Stimulated activated CD4-positive, alpha-beta T cell treated with anti-CD3 and anti-CD28 coated beads, Interleukin-12 subunit alpha, Interleukin-12 subunit beta, amount 100 ng/mL, for 4 hours (primary cell): ENCODE results near the gene CACNA2D2.

Experiments used
- DNase-seq: peaks from one replicate; pipeline ENCODE4 v3.0.0-alpha.2; 2020

The CACNA2D2 gene

GRCh38 chr3:50419595-50420370, 83.7 kb downstream of the CACNA2D2 start:
- no peak for DNase-seq

- no peak for DNase-seq
Observed at GRCh38 chr3:50418850-50419249, 84.6 kb downstream of the CACNA2D2 start.

GRCh38 chr3:50417637-50418033, 85.8 kb downstream of the CACNA2D2 start:
- DNase-seq = no peak

GRCh38 chr3:50416736-50417636, 86.4 kb downstream of the CACNA2D2 start:
- no peak for DNase-seq

- DNase-seq = no peak
Observed at GRCh38 chr3:50415816-50416215, 87.6 kb downstream of the CACNA2D2 start.

- no peak for DNase-seq
Observed at GRCh38 chr3:50415061-50415460, 88.4 kb downstream of the CACNA2D2 start.

- DNase-seq = no peak
Observed at GRCh38 chr3:50414616-50415015, 88.8 kb downstream of the CACNA2D2 start.

GRCh38 chr3:50412231-50412754, 91.1 kb downstream of the CACNA2D2 start:
- DNase-seq = no peak

- no peak for DNase-seq
Observed at GRCh38 chr3:50411229-50411628, 92.2 kb downstream of the CACNA2D2 start.

GRCh38 chr3:50410608-50411139, 92.8 kb downstream of the CACNA2D2 start:
- DNase-seq = no peak

- DNase-seq = no peak
Observed at GRCh38 chr3:50410185-50410584, 93.2 kb downstream of the CACNA2D2 start.

GRCh38 chr3:50408443-50408944, 94.9 kb downstream of the CACNA2D2 start:
- DNase-seq = no peak

- DNase-seq = no peak
Observed at GRCh38 chr3:50406487-50406886, 96.9 kb downstream of the CACNA2D2 start.

- no peak for DNase-seq
Observed at GRCh38 chr3:50405249-50405648, 98.2 kb downstream of the CACNA2D2 start.

GRCh38 chr3:50401978-50402595, 101.3 kb downstream of the CACNA2D2 start:
- DNase-seq = no peak

- DNase-seq = no peak
Observed at GRCh38 chr3:50396502-50396901, 106.9 kb downstream of the CACNA2D2 start.

GRCh38 chr3:50395070-50395860, 108.2 kb downstream of the CACNA2D2 start:
- DNase-seq = no peak

GRCh38 chr3:50393061-50393460, 110.4 kb downstream of the CACNA2D2 start:
- no peak for DNase-seq

- DNase-seq = no peak
Observed at GRCh38 chr3:50392101-50392715, 111.2 kb downstream of the CACNA2D2 start.

- no peak for DNase-seq
Observed at GRCh38 chr3:50390508-50391224, 112.8 kb downstream of the CACNA2D2 start.

- no peak for DNase-seq
Observed at GRCh38 chr3:50389414-50389767, 114.0 kb downstream of the CACNA2D2 start.
